Stomach (tissue), 9 donors: ENCODE measurements around the gene MOG. TPM values are rescaled to one million over a fixed set of nuclear protein-coding genes. Genes with fewer than 3 reads are reported as not detected.
A peak's percentile ranks its signal among the peaks of the same experiment; 100 is the strongest.

ENCODE experiments used
- DNase-seq, 2 donors: peaks; one replicate each; pipeline versions ENCODE4 v3.0.0 to v3.0.0-alpha.2; 2013 to 2019
- H3K27ac ChIP-seq, 5 donors: fragments of 200-600 bp in 4 of 5; sonication (generic) in 4 of 5; one replicate each; pipeline ENCODE4 v1.5.1; 2013 to 2019; ENCODE audit warnings: mild to moderate bottlenecking in 1 of 5, moderate library complexity in 1 of 5
- H3K27me3 ChIP-seq, 3 donors: fragments of 200-600 bp; sonication (generic); one replicate each; pipeline ENCODE4 v1.5.1; 2017 to 2019; ENCODE audit warnings: mixed run types in 1 of 3
- H3K36me3 ChIP-seq, 4 donors: fragments of 200-600 bp; sonication (generic); 1 replicate in 3 of 4; 2 replicates in 1 of 4; pipeline ENCODE4 v1.5.1; 2016 to 2019
- H3K4me1 ChIP-seq, 4 donors: fragments of 200-600 bp; sonication (generic); one replicate each; pipeline ENCODE4 v1.5.1; 2016 to 2019
- H3K4me3 ChIP-seq, 4 donors: fragments of 200-600 bp; sonication (generic) in 3 of 4; one replicate each; pipeline ENCODE4 v1.5.1; 2016 to 2019; ENCODE audit warnings: mild to moderate bottlenecking in 1 of 4
- H3K9me3 ChIP-seq, 4 donors: fragments of 200-600 bp; sonication (generic); one replicate each; pipeline ENCODE4 v1.5.1; 2016 to 2019
- CTCF ChIP-seq, 7 experiments: fragments of 450-650 bp in 4 of 7; fragments of 200-600 bp in 3 of 7; sonication (generic) in 3 of 7; IDR thresholded peaks; one replicate each; pipeline ENCODE4 v1.5.1; 2016 to 2019; ENCODE audit warnings: antibody characterized with exemption in 7 of 7, control low read depth in 2 of 7, mild to moderate bottlenecking in 1 of 7
- EP300 ChIP-seq: sonication (generic); formaldehyde crosslinking; IDR thresholded peaks from one replicate; pipeline ENCODE4 v1.6.1; 2017; ENCODE audit warnings: antibody characterized with exemption
- POLR2A ChIP-seq, 4 donors: fragments of 450-650 bp; IDR thresholded peaks; one replicate each; pipeline ENCODE4 v1.6.1; 2016; ENCODE audit warnings: antibody characterized with exemption in 4 of 4, control low read depth in 2 of 4, mild to moderate bottlenecking in 1 of 4, moderate library complexity in 1 of 4
- POLR2AphosphoS5 ChIP-seq, 3 donors: sonication (generic); formaldehyde crosslinking; IDR thresholded peaks; one replicate each; pipeline ENCODE4 v1.6.1; 2016; ENCODE audit warnings: antibody characterized with exemption in 3 of 3
- WGBS, 5 donors: extraction: QIAGEN DNeasy Blood & Tissue Kit in 3 of 5; methylation state at CpG; one replicate each; pipeline versions ENCODE4 v1.1.5 to v1.1.7; 2013 to 2018; 5-methylcytosine and 5-hydroxymethylcytosine counted together
- intact Hi-C: fragments of 100-400 bp; cut with DNase I; formaldehyde crosslinking; loops from one replicate; pipeline ENCODE4 v1.15.1; 2023; ENCODE audit warnings: low total_unique reads
- polyA plus RNA-seq, 3 donors: library from polyadenylated mRNA; stranded (reverse); fragments of 200-250 nt; gene quantifications; one replicate each; pipeline ENCODE4 v1.2.3, GENCODE V29; 2013
- total RNA-seq, 5 donors: library from RNA; depleted of rRNA; stranded (reverse); fragments of >200 nt; gene quantifications; one replicate each; pipeline versions ENCODE4 v1.1.0 to v1.2.3, GENCODE V29; 2014 to 2016
- donor health status: healthy with polysubstance abuse.
- donor health status: Bipolar disorder and iron deficiency.
- donor health status: healthy.

The MOG gene
- total and polyA plus RNA-seq, 8 donors = not detected

- H3K27ac ChIP-seq = no peak overlapping the region
- H3K4me1 ChIP-seq = peaks cover 3 to 14% (median 7%) of the 10 kb centered on the region in 4 donors
- no peak overlapping the region for H3K4me3 ChIP-seq
- H3K9me3 ChIP-seq = no peaks in the 10 kb centered on the region
- TF ChIP-seq EP300 (no peak), CTCF (IDR thresholded peaks at IDR 0.05) (peak in 5 of 7 experiments; percentile 11 to 39 (median 17))
- H3K36me3 ChIP-seq = no peaks in the 10 kb centered on the region
- 86 to 92% (median 91%) methylated on average over 23 of the region's 23 CpGs for WGBS, 5 donors
- DNase-seq = peak in 1 of 2 donors; percentile 56
- no peaks in the 10 kb centered on the region for H3K27me3 ChIP-seq
- intact Hi-C loops = no loop called here
Observed at GRCh38 chr6:29647927-29648642, 8.8 kb upstream of the MOG start.

GRCh38 chr6:29649701-29650673 lies 6.9 kb upstream of the MOG start:
- intact Hi-C loops = no loop called here

GRCh38 chr6:29651413-29652197 lies 5.3 kb upstream of the MOG start:
- Histone ChIP-seq H3K36me3 (no peaks in the 10 kb centered on the region), H3K27ac (no peak overlapping the region), H3K9me3 (no peaks in the 10 kb centered on the region), H3K27me3 (peaks cover 0 to 5% (median 0%) of the 10 kb centered on the region in 3 donors), H3K4me3 (no peak overlapping the region), H3K4me1 (peaks cover 3 to 21% (median 7%) of the 10 kb centered on the region in 4 donors)
- DNase-seq = peak in 1 of 2 donors; percentile 35
- TF ChIP-seq POLR2AphosphoS5 (IDR thresholded peaks at IDR 0.05) (no peak), CTCF (IDR thresholded peaks at IDR 0.05) (peak in 5 of 7 experiments; percentile 21 to 67 (median 49))
- intact Hi-C loops = no loop called here
- WGBS, 5 donors = 65 to 76% (median 69%) methylated on average over 8 of the region's 8 CpGs

More at GRCh38 chr6:29649701-29650673, 6.9 kb upstream of the MOG start:
- peak overlapping the region; percentile 93 to 98 (median 96) for H3K27ac ChIP-seq
- peaks cover 3 to 21% (median 7%) of the 10 kb centered on the region in 4 donors for H3K4me1 ChIP-seq
- H3K4me3 ChIP-seq = peak overlapping the region; percentile 45 to 58 (median 53)
- H3K27me3 ChIP-seq = peaks cover 0 to 5% (median 0%) of the 10 kb centered on the region in 3 donors
- 4 to 6% (median 5%) methylated on average over 33 of the region's 33 CpGs for WGBS, 5 donors
- no peaks in the 10 kb centered on the region for H3K9me3 ChIP-seq
- TF ChIP-seq POLR2AphosphoS5 (IDR thresholded peaks at IDR 0.05) (peak; percentile 80 to 99 (median 93)), POLR2A (IDR thresholded peaks at IDR 0.05) (peak in 1 of 4 donors; percentile 62), EP300 (no peak), CTCF (IDR thresholded peaks at IDR 0.05) (peak in 5 of 7 experiments; percentile 82 to 97 (median 93))
- H3K36me3 ChIP-seq = no peaks in the 10 kb centered on the region
- DNase-seq = peak; percentile 99

DNA sequence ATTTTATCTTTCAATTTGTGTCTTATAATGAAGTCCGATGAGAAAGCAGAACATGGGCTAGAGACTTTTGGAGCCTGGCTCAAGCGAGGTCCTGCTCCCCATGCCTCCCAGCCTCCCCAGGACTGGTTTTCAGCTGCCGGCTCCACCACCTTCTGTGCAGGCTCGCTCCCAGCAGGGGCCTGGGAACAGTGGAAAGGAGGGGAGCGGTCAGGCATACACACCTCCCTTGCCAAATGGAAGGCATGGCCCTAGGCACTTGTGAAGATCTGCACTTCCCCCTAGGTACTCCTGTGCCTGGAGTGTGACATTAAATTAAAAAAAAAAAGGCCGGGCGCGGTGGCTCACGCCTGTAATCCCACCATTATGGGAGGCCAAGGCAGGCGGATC lies 4.7 kb upstream of the MOG start:
- H3K4me1 ChIP-seq = peaks cover 3 to 21% (median 7%) of the 10 kb centered on the region in 4 donors
- intact Hi-C loops = no loop called here
- DNase-seq = no peak
- H3K27me3 ChIP-seq = peaks cover 0 to 11% (median 0%) of the 10 kb centered on the region in 3 donors
- WGBS, 5 donors = 83 to 91% (median 85%) methylated on average over 10 of the region's 10 CpGs
- no peaks in the 10 kb centered on the region for H3K9me3 ChIP-seq
- no peak overlapping the region for H3K4me3 ChIP-seq
- H3K27ac ChIP-seq = no peak overlapping the region
- H3K36me3 ChIP-seq = no peaks in the 10 kb centered on the region
- no peak for TF ChIP-seq CTCF (IDR thresholded peaks at IDR 0.05)
- TF ChIP-seq POLR2A (IDR thresholded peaks at IDR 0.05) = no peak
- no peak for TF ChIP-seq EP300
- TF ChIP-seq POLR2AphosphoS5 (IDR thresholded peaks at IDR 0.05) = no peak
